Fibroblast of lung (primary cell): Measurements from ENCODE around the gene U2AF2. TPM values are rescaled to one million over a fixed set of nuclear protein-coding genes. Genes with fewer than 3 reads are reported as not detected.

Experiments used
- DNase-seq, 2 donors: peaks; one replicate each; pipeline versions ENCODE4 v3.0.0 to v3.0.0-alpha.2; 2010; ENCODE audit warnings: low read depth in 2 of 2
- H2AFZ ChIP-seq: 2 replicates; pipeline ENCODE4 v1.5.1; 2012; ENCODE audit warnings: low read length, control low read depth, inconsistent platforms
- H3K27ac ChIP-seq: 2 replicates; pipeline ENCODE4 v1.5.1; 2011; ENCODE audit warnings: low read length, control low read depth; ENCODE audit not compliant: insufficient read depth
- H3K27me3 ChIP-seq: 2 replicates; pipeline ENCODE4 v1.5.1; 2011; ENCODE audit warnings: mild to moderate bottlenecking, low read length; ENCODE audit not compliant: control insufficient read depth, insufficient read depth
- H3K36me3 ChIP-seq: 2 replicates; pipeline ENCODE4 v1.5.1; 2011; ENCODE audit warnings: low read length; ENCODE audit not compliant: control insufficient read depth, insufficient read depth
- H3K4me1 ChIP-seq: 2 replicates; pipeline ENCODE4 v1.5.1; 2011; ENCODE audit warnings: low read length; ENCODE audit not compliant: control insufficient read depth, insufficient read depth; ENCODE audit errors: extremely low read depth
- H3K4me2 ChIP-seq: 2 replicates; pipeline ENCODE4 v1.5.1; 2011; ENCODE audit warnings: low read length, control low read depth; ENCODE audit not compliant: insufficient read depth; ENCODE audit errors: extremely low read depth
- H3K4me3 ChIP-seq, 4 experiments: fragments of 200-600 bp in 1 of 4; sonication (generic) in 1 of 4; replicated peaks in 1 of 4; 2 replicates each; pipeline ENCODE4 v1.5.1; 2011 to 2016; ENCODE audit warnings: low read length in 4 of 4, low read depth in 3 of 4, mild to moderate bottlenecking in 3 of 4, control low read depth in 2 of 4, inconsistent platforms in 1 of 4, mixed read lengths in 1 of 4; ENCODE audit not compliant: insufficient read depth in 1 of 4; ENCODE audit errors: control extremely low read depth in 1 of 4
- H3K79me2 ChIP-seq: 2 replicates; pipeline ENCODE4 v1.5.1; 2012; ENCODE audit warnings: mild to moderate bottlenecking, low read length, inconsistent platforms; ENCODE audit not compliant: control insufficient read depth, insufficient read depth
- H3K9ac ChIP-seq: 2 replicates; pipeline ENCODE4 v1.5.1; 2011; ENCODE audit warnings: mild to moderate bottlenecking, low read length, control low read depth; ENCODE audit not compliant: insufficient read depth
- H3K9me3 ChIP-seq: 2 replicates; pipeline ENCODE4 v1.5.1; 2012; ENCODE audit warnings: low read depth, low read length; ENCODE audit not compliant: control insufficient read depth, insufficient read depth
- H4K20me1 ChIP-seq: 2 replicates; pipeline ENCODE4 v1.5.1; 2011; ENCODE audit warnings: low read length; ENCODE audit not compliant: control insufficient read depth, insufficient read depth; ENCODE audit errors: extremely low read depth
- EZH2 ChIP-seq: IDR thresholded peaks from 2 replicates; pipeline ENCODE4 v1.5.1; 2012; ENCODE audit warnings: low read length, control low read depth, mild to moderate bottlenecking; ENCODE audit errors: missing control alignments
- polyA plus RNA-seq, 2 donors: library from polyadenylated mRNA; depleted of rRNA in 1 of 2; stranded (reverse) in 1 of 2; unstranded in 1 of 2; fragments of >200 nt; gene quantifications; 2 replicates each; pipeline ENCODE4 v1.2.1, GENCODE V29; 2011 to 2012; ENCODE audit warnings: missing spikeins in 1 of 2
- total RNA-seq: library from RNA; depleted of rRNA; stranded (reverse); fragments of >200 nt; gene quantifications from 2 replicates; pipeline ENCODE4 v1.2.1, GENCODE V29; 2014
- TF ChIP-seq, protein P1 (sequence below), 2 donors: IDR thresholded peaks in 1 of 2; conservative IDR thresholded peaks in 1 of 2; 1 replicate in 1 of 2; 2 replicates in 1 of 2; pipeline ENCODE4 v1.5.1; 2011 to 2012; ENCODE audit warnings: low read length in 2 of 2, control low read depth in 1 of 2, inconsistent platforms in 1 of 2, low read depth in 1 of 2, mild to moderate bottlenecking in 1 of 2

Gene U2AF2
- total and polyA plus RNA-seq, 2 donors (not counting 1 experiment from before 2014, with no cell fraction given): 53.5 to 84.1 TPM

DNA sequence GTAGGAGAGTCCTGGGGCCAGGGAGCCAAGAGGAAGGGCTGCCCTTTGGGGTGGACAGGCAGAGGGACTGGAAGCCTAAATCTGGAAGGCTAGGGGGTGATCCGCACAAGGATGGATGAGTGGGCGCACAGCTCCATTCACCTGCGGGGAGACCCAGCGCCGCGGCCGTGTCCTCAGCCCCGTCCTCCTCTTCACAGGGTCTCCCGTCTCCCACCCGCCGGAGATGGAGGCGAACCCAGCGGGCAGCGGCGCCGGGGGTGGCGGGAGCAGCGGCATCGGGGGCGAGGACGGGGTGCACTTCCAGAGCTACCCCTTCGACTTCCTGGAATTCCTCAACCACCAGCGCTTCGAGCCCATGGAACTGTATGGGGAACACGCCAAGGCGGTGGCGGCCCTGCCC is 41.4 kb upstream of the U2AF2 start:
- H3K4me1 ChIP-seq: no peaks in the 10 kb centered on the region
- H4K20me1 ChIP-seq: no peaks in the 10 kb centered on the region
- no peak overlapping the region for H2AFZ ChIP-seq
- H3K36me3 ChIP-seq: peaks cover 25% of the 10 kb centered on the region
- DNase-seq: no peak
- H3K9ac ChIP-seq: no peak overlapping the region
- no peak overlapping the region for H3K4me3 ChIP-seq
- no peak overlapping the region for H3K27ac ChIP-seq
- H3K79me2 ChIP-seq: peaks cover 12% of the 10 kb centered on the region
- no peaks in the 10 kb centered on the region for H3K27me3 ChIP-seq
- no peak overlapping the region for H3K4me2 ChIP-seq
- TF ChIP-seq, protein P1, sequence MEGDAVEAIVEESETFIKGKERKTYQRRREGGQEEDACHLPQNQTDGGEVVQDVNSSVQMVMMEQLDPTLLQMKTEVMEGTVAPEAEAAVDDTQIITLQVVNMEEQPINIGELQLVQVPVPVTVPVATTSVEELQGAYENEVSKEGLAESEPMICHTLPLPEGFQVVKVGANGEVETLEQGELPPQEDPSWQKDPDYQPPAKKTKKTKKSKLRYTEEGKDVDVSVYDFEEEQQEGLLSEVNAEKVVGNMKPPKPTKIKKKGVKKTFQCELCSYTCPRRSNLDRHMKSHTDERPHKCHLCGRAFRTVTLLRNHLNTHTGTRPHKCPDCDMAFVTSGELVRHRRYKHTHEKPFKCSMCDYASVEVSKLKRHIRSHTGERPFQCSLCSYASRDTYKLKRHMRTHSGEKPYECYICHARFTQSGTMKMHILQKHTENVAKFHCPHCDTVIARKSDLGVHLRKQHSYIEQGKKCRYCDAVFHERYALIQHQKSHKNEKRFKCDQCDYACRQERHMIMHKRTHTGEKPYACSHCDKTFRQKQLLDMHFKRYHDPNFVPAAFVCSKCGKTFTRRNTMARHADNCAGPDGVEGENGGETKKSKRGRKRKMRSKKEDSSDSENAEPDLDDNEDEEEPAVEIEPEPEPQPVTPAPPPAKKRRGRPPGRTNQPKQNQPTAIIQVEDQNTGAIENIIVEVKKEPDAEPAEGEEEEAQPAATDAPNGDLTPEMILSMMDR (conservative IDR thresholded peaks at IDR 0.05 in 1 of 2, IDR thresholded peaks at IDR 0.05 in 1 of 2; ENCODE audit: low read depth in 1 of 2, low read length in 2 of 2): no peak
- no peak for TF ChIP-seq EZH2
- H3K9me3 ChIP-seq: no peaks in the 10 kb centered on the region

DNA sequence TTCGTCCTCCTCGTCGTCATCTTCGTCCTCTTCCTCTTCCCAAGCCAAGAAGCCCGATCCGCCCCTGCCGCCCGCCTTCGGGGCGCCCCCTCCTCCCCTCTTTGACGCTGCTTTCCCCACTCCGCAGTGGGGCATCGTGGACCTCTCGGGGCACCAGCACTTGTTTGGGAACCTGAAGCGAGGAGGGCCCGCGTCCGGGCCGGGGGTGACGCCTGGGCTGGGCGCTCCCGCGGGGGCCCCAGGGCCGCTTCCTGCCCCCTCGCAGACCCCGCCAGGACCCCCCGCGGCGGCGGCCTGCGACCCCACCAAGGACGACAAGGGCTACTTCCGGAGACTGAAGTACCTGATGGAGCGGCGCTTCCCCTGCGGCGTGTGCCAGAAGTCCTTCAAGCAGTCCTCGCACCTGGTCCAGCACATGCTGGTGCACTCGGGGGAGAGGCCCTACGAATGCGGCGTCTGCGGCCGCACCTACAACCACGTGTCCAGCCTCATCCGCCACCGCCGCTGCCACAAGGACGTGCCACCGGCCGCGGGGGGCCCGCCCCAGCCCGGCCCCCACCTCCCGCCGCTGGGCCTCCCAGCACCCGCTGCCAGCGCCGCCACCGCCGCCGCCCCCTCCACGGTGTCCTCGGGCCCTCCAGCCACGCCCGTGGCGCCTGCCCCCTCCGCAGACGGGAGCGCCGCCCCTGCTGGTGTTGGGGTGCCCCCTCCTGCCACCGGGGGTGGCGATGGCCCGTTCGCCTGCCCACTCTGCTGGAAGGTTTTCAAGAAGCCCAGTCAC is 40.7 kb upstream of the U2AF2 start:
- no peak for DNase-seq
- Histone ChIP-seq H3K36me3 (peaks cover 25% of the 10 kb centered on the region), H3K4me1 (no peaks in the 10 kb centered on the region), H3K4me2 (no peak overlapping the region), H2AFZ (no peak overlapping the region), H3K9me3 (no peaks in the 10 kb centered on the region), H3K79me2 (peaks cover 7% of the 10 kb centered on the region), H4K20me1 (no peaks in the 10 kb centered on the region), H3K9ac (no peak overlapping the region), H3K27ac (no peak overlapping the region), H3K27me3 (no peaks in the 10 kb centered on the region), H3K4me3 (no peak overlapping the region)
- TF ChIP-seq EZH2: no peak
- TF ChIP-seq, protein P1 (conservative IDR thresholded peaks at IDR 0.05 in 1 of 2, IDR thresholded peaks at IDR 0.05 in 1 of 2; ENCODE audit: low read depth in 1 of 2, low read length in 2 of 2): no peak

DNA sequence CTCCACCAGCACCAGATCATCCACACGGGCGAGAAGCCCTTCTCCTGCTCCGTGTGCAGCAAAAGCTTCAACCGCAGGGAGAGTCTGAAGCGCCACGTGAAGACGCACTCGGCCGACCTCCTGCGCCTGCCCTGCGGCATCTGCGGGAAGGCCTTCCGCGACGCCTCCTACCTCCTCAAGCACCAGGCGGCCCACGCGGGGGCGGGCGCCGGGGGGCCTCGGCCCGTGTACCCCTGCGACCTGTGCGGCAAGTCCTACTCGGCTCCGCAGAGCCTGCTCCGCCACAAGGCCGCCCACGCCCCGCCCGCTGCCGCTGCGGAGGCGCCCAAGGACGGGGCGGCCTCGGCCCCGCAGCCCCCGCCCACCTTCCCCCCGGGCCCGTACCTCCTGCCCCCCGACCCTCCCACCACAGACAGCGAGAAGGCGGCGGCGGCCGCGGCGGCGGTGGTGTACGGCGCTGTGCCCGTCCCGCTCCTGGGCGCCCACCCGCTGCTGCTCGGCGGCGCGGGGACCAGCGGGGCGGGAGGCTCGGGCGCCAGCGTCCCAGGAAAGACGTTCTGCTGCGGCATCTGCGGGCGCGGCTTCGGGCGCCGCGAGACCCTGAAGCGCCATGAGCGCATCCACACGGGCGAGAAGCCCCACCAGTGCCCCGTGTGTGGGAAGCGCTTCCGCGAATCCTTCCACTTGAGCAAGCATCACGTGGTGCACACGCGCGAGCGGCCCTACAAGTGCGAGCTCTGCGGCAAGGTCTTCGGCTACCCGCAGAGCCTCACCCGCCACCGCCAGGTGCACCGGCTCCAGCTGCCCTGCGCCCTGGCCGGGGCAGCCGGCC is 39.9 kb upstream of the U2AF2 start:
- peaks cover 7% of the 10 kb centered on the region for H3K79me2 ChIP-seq
- H3K4me3 ChIP-seq: no peak overlapping the region
- no peak for DNase-seq
- H3K4me1 ChIP-seq: peaks cover 3% of the 10 kb centered on the region
- no peaks in the 10 kb centered on the region for H3K9me3 ChIP-seq
- H3K9ac ChIP-seq: no peak overlapping the region
- H4K20me1 ChIP-seq: no peaks in the 10 kb centered on the region
- TF ChIP-seq, protein P1 (conservative IDR thresholded peaks at IDR 0.05 in 1 of 2, IDR thresholded peaks at IDR 0.05 in 1 of 2; ENCODE audit: low read depth in 1 of 2, low read length in 2 of 2): no peak
- TF ChIP-seq EZH2: no peak
- H2AFZ ChIP-seq: no peak overlapping the region
- no peaks in the 10 kb centered on the region for H3K27me3 ChIP-seq
- no peak overlapping the region for H3K27ac ChIP-seq
- H3K36me3 ChIP-seq: peaks cover 25% of the 10 kb centered on the region
- no peak overlapping the region for H3K4me2 ChIP-seq
